ENCODE measurements around the gene NPM1.

NPM1 gene

DNA sequence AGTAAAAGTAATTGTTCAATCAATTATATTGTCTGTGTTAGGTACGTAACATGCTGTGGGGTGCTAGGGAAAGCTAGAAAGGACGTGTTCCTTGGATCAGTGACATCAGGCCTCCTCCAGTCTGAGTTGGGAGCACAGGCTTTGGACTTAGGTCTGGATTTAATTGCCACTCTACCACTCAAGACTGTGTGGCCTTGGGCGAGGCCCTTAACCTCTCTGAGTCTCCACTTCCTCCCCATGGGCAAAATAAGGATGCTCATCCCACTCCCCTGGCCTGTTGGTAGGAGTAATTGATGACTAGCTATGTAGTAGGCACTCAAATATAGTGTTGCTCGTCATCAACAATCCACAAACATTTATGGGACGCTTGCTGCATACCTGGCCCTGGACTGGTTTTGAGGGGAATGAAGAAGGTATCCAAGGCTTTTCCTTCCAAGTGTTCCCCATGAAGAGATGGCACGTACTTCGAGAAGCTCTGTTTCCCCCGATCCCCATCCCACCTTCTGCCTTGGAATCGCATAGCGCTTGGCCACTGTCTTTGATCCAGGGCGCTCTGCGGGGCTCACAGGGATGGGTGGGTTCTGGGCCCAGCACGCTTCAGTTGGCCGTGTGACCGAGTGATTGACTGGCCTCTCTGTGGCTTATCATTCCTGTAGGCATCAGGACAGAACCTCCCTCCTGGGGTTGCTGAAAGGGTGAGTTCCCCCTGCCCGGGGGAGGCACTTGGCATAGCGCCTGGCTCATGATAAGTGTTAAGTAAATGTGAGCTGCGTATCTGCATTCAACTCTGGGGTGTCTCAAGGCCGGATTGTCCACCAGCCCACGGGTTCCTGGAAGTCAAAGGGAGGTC lies 39.9 kb downstream of the NPM1 start:
- TF ChIP-seq, protein P1, sequence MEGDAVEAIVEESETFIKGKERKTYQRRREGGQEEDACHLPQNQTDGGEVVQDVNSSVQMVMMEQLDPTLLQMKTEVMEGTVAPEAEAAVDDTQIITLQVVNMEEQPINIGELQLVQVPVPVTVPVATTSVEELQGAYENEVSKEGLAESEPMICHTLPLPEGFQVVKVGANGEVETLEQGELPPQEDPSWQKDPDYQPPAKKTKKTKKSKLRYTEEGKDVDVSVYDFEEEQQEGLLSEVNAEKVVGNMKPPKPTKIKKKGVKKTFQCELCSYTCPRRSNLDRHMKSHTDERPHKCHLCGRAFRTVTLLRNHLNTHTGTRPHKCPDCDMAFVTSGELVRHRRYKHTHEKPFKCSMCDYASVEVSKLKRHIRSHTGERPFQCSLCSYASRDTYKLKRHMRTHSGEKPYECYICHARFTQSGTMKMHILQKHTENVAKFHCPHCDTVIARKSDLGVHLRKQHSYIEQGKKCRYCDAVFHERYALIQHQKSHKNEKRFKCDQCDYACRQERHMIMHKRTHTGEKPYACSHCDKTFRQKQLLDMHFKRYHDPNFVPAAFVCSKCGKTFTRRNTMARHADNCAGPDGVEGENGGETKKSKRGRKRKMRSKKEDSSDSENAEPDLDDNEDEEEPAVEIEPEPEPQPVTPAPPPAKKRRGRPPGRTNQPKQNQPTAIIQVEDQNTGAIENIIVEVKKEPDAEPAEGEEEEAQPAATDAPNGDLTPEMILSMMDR (IDR thresholded peaks at IDR 0.05): no peak

DNA sequence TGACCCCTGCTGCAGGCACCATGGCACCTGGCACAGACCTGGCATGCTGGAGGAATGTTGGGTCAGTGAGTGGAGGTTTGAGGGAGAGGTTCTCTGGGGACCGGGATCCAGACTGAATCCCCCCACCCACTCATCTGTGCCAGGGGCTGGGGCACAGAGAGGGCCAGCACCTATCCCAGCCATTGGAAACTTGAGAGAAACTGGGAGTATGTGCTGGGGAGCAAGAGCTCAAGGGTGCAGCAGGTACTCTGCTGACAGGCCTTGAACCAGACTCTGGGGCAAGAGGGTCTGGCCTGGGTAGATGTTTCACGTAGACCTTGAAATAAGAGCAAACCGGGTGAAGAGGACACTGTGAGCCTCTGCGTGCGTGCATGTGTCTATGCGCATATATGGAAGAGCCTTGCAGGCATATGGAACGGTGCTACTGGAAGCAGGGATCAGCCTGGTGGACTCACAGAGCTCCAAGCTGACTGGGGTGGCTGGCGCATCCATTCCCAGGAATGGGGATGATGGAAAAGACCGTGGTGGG lies 40.6 kb downstream of the NPM1 start:
- TF ChIP-seq, protein P1 (IDR thresholded peaks at IDR 0.05): no peak

DNA sequence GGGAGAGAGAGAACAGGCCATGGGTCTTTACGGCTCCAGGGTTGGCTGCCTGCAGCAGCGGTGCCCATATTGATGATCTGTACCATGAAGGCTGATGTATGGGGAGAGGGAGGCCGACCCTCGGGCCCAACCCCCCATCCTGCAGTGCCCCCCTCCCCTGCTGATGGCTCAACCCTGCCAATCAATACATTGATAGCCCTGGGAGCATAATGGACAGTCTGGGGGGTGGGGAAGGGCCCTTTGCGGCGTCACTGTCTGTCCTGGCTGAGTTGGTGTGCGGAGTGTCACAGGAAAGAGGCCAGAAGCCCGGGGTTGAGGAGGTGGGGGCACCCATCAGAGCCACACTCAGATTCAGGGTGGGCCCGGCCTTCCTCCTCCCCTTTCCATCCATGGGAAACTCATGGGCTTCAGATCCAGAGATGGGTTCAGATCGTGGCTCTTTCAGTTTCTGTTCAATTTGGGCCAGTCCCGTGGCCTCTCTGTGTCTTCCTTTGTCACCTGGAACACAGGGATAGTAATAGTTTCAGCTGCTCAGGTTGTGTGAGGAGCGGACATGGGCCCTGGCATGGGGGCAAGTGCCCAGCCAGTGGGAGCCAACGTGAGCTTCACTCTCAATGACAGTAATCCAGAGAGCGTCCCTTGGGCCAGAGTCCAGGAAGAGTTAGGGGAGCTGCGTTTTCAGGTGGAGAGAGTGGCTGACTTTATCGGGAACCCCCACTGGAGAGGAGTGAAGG lies 41.3 kb downstream of the NPM1 start:
- TF ChIP-seq, protein P1 (IDR thresholded peaks at IDR 0.05): no peak

GRCh38 chr5:171429543-171429910 lies 41.9 kb downstream of the NPM1 start:
- TF ChIP-seq, protein P1 (IDR thresholded peaks at IDR 0.05): no peak

- TF ChIP-seq, protein P1 (IDR thresholded peaks at IDR 0.05): no peak
Measured at GRCh38 chr5:171431251-171431777, 43.7 kb downstream of the NPM1 start.

DNA sequence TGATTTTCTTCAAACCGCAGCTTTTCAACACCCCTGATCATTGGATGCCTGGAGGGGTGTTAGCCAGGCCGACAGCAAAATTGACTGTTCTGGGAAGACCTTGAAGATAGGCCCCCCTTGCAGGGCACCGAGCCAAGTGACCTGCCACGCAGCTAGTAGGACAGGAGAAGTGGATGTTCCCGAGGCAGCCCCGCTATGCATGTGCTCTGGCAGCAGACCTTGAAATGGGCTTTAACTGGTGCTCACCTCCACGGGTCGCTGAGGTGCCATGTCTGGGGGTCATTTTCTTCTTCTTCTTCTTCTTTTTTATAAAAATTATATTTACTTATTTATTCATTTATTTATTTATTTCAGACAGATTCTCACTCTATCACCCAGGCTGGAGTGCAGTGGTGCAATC lies 44.4 kb downstream of the NPM1 start:
- TF ChIP-seq, protein P1 (IDR thresholded peaks at IDR 0.05): no peak

GRCh38 chr5:171432583-171433351 lies 45.1 kb downstream of the NPM1 start:
- TF ChIP-seq, protein P1 (IDR thresholded peaks at IDR 0.05): no peak

Measured in LNCAP (cell line).